HG02973 (cell line): ENCODE measurements around the gene TPST1.
"Not testable (repeated sequence)": the region's sequence is repeated elsewhere in the genome, so short reads cannot be mapped to it uniquely, and the experiment has no call there.

Source experiments
- ATAC-seq: cut with Tn5 transposase; IDR thresholded peaks from one replicate; pipeline ENCODE4 v1.9.1; 2021; ENCODE audit warnings: moderate library complexity; ENCODE audit not compliant: unreplicated experiment

The TPST1 gene

GRCh38 chr7:66324985-66325384 is 119.9 kb downstream of the TPST1 start:
- ATAC-seq, result not testable (repeated sequence)

- ATAC-seq, result no peak
Observed at GRCh38 chr7:66326501-66327215, 121.5 kb downstream of the TPST1 start.

- no peak for ATAC-seq
Observed at GRCh38 chr7:66330961-66331360, 125.8 kb downstream of the TPST1 start.

- no peak for ATAC-seq
Observed at GRCh38 chr7:66331883-66332282, 126.7 kb downstream of the TPST1 start.

- ATAC-seq, result no peak
Observed at GRCh38 chr7:66333443-66333842, 128.3 kb downstream of the TPST1 start.

GRCh38 chr7:66335318-66335717 is 130.2 kb downstream of the TPST1 start:
- ATAC-seq, result no peak

- no peak for ATAC-seq
Observed at GRCh38 chr7:66336760-66337159, 131.6 kb downstream of the TPST1 start.

- ATAC-seq, result no peak
Observed at GRCh38 chr7:66339141-66339540, 134.0 kb downstream of the TPST1 start.

GRCh38 chr7:66344166-66344565 is 139.0 kb downstream of the TPST1 start:
- no peak for ATAC-seq

- ATAC-seq, result no peak
Observed at GRCh38 chr7:66348531-66348930, 143.4 kb downstream of the TPST1 start.

GRCh38 chr7:66348959-66349358 is 143.8 kb downstream of the TPST1 start:
- no peak for ATAC-seq

- ATAC-seq, result no peak
Observed at GRCh38 chr7:66352071-66352470, 146.9 kb downstream of the TPST1 start.

GRCh38 chr7:66353547-66353946 is 148.4 kb downstream of the TPST1 start:
- ATAC-seq, result no peak

- no peak for ATAC-seq
Observed at GRCh38 chr7:66355756-66356155, 150.6 kb downstream of the TPST1 start.

- ATAC-seq, result no peak
Observed at GRCh38 chr7:66356277-66356721, 151.2 kb downstream of the TPST1 start.

- ATAC-seq, result no peak
Observed at GRCh38 chr7:66357087-66357486, 152.0 kb downstream of the TPST1 start.

- no peak for ATAC-seq
Observed at GRCh38 chr7:66359656-66360211, 154.6 kb downstream of the TPST1 start.

GRCh38 chr7:66362136-66362535 is 157.0 kb downstream of the TPST1 start:
- no peak for ATAC-seq

- ATAC-seq, result no peak
Observed at GRCh38 chr7:66363635-66364034, 158.5 kb downstream of the TPST1 start.

GRCh38 chr7:66365031-66365430 is 159.9 kb downstream of the TPST1 start:
- ATAC-seq, result not testable (repeated sequence)

- ATAC-seq, result no peak
Observed at GRCh38 chr7:66371096-66371824, 166.1 kb downstream of the TPST1 start.
